Progenitor cell of endocrine pancreas (in vitro differentiated cells): ENCODE measurements around the gene COL7A1. TPM values are rescaled to one million over a fixed set of nuclear protein-coding genes. Genes with fewer than 3 reads are reported as not detected.

Source experiments
- DNase-seq: peaks from one replicate; pipeline ENCODE4 v3.0.0; 2021; ENCODE audit warnings: low spot score; ENCODE audit not compliant: unreplicated experiment
- H3K27ac Mint-ChIP-seq: 2 replicates; pipeline ENCODE4 v1.8.0; 2021; ENCODE audit warnings: mild to moderate bottlenecking, moderate library complexity, mixed read lengths
- H3K27me3 Mint-ChIP-seq: 2 replicates; pipeline ENCODE4 v1.8.0; 2021; ENCODE audit warnings: mixed read lengths
- H3K36me3 Mint-ChIP-seq: 2 replicates; pipeline ENCODE4 v1.8.0; 2022; ENCODE audit warnings: mixed read lengths; ENCODE audit not compliant: insufficient read depth
- H3K4me1 Mint-ChIP-seq: 2 replicates; pipeline ENCODE4 v1.8.0; 2021; ENCODE audit warnings: low read depth, mixed read lengths
- H3K4me3 Mint-ChIP-seq: 2 replicates; pipeline ENCODE4 v1.8.0; 2021; ENCODE audit warnings: low read depth, mild to moderate bottlenecking, moderate library complexity, mixed read lengths
- H3K9me3 Mint-ChIP-seq: 2 replicates; pipeline ENCODE4 v1.8.0; 2021; ENCODE audit warnings: low read depth, mixed read lengths
- total RNA-seq: library from RNA; stranded (reverse); gene quantifications from 2 replicates; pipeline ENCODE4 v1.2.1, GENCODE V29; 2021
- TF ChIP-seq, protein P1 (sequence below): fragments of 200-600 bp; sonication (generic); IDR thresholded peaks from one replicate; pipeline ENCODE4 v1.5.0; 2021; ENCODE audit warnings: antibody characterized with exemption, mild to moderate bottlenecking; ENCODE audit not compliant: unreplicated experiment

Gene COL7A1
- total RNA-seq, 1 donor from 2014 or later = 38.4 TPM

DNA sequence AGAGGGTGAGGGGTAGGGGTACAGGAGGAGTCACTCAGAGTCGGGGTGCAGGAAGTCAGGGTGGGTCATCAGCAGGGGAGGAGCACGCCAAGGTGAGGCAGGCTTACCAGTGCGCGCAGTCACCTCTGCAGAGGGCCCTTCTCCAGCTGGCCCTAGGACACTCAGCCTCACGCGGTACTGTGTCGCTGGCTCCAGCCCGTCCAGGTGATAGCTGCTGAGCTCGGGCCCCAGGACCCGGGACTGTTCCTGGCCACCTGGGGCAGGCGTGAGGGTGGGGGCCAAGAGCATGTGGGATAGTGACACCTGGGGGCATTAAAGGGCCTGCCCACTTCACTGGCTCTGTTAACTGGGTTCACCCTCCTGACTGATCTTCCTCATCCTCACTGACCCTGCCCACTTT, 7.4 kb downstream of the COL7A1 start:
- no peak for DNase-seq
- Mint-ChIP-seq H3K27ac (no peak overlapping the region), H3K4me1 (no peaks in the 10 kb centered on the region), H3K4me3 (no peak overlapping the region), H3K27me3 (no peaks in the 10 kb centered on the region), H3K9me3 (no peaks in the 10 kb centered on the region), H3K36me3 (peaks cover 3% of the 10 kb centered on the region)
- TF ChIP-seq, protein P1, sequence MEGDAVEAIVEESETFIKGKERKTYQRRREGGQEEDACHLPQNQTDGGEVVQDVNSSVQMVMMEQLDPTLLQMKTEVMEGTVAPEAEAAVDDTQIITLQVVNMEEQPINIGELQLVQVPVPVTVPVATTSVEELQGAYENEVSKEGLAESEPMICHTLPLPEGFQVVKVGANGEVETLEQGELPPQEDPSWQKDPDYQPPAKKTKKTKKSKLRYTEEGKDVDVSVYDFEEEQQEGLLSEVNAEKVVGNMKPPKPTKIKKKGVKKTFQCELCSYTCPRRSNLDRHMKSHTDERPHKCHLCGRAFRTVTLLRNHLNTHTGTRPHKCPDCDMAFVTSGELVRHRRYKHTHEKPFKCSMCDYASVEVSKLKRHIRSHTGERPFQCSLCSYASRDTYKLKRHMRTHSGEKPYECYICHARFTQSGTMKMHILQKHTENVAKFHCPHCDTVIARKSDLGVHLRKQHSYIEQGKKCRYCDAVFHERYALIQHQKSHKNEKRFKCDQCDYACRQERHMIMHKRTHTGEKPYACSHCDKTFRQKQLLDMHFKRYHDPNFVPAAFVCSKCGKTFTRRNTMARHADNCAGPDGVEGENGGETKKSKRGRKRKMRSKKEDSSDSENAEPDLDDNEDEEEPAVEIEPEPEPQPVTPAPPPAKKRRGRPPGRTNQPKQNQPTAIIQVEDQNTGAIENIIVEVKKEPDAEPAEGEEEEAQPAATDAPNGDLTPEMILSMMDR = no peak

GRCh38 chr3:48585411-48585810, 9.7 kb downstream of the COL7A1 start:
- DNase-seq = no peak
- Mint-ChIP-seq H3K4me3 (no peak overlapping the region), H3K27me3 (no peaks in the 10 kb centered on the region), H3K36me3 (peaks cover 1% of the 10 kb centered on the region), H3K4me1 (no peaks in the 10 kb centered on the region), H3K27ac (no peak overlapping the region), H3K9me3 (no peaks in the 10 kb centered on the region)
- TF ChIP-seq, protein P1 = no peak

GRCh38 chr3:48584836-48585235, 10.3 kb downstream of the COL7A1 start:
- Mint-ChIP-seq H3K27me3 (no peaks in the 10 kb centered on the region), H3K36me3 (peaks cover 1% of the 10 kb centered on the region), H3K4me1 (no peaks in the 10 kb centered on the region), H3K9me3 (no peaks in the 10 kb centered on the region), H3K27ac (no peak overlapping the region), H3K4me3 (no peak overlapping the region)
- no peak for DNase-seq
- TF ChIP-seq, protein P1 = no peak

- H3K27me3 Mint-ChIP-seq = no peaks in the 10 kb centered on the region
- H3K9me3 Mint-ChIP-seq = no peaks in the 10 kb centered on the region
- H3K27ac Mint-ChIP-seq = no peak overlapping the region
- H3K4me1 Mint-ChIP-seq = no peaks in the 10 kb centered on the region
- H3K36me3 Mint-ChIP-seq = peaks cover 1% of the 10 kb centered on the region
- H3K4me3 Mint-ChIP-seq = no peak overlapping the region
- TF ChIP-seq, protein P1 = no peak
- no peak for DNase-seq
Observed at GRCh38 chr3:48581621-48582481, 13.3 kb downstream of the COL7A1 start.

DNA sequence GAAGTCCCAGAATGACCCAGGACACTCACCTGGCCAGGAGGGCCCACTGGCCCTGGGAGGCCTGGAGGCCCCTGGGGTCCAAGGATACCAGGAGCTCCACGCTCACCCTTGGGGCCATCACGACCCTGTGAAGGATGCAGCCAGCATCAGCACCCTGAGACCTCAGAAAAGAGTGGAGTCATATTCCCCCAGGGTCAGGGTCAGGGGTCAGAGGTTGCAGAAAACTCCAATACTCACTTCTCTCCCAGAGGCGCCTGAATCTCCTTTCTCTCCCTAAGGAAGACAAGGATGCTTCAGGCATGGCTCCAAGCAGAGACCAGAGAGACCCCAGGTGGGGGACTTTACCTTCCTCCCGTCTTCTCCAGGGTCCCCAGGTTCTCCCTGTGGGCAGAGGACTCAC, 18.5 kb downstream of the COL7A1 start:
- no peaks in the 10 kb centered on the region for H3K4me1 Mint-ChIP-seq
- H3K36me3 Mint-ChIP-seq = no peaks in the 10 kb centered on the region
- no peak overlapping the region for H3K27ac Mint-ChIP-seq
- no peaks in the 10 kb centered on the region for H3K9me3 Mint-ChIP-seq
- no peak overlapping the region for H3K4me3 Mint-ChIP-seq
- H3K27me3 Mint-ChIP-seq = no peaks in the 10 kb centered on the region
- TF ChIP-seq, protein P1 = no peak
- DNase-seq = no peak
